Liver (tissue), 3 donors: ENCODE data around the gene PPP4R4.
A peak's percentile ranks its signal among the peaks of the same experiment; 100 is the strongest.

Experiments used
- ATF3 ChIP-seq: IDR thresholded peaks from 2 replicates; pipeline ENCODE4 v1.6.1; 2016; ENCODE audit warnings: antibody characterized with exemption
- CTCF ChIP-seq: fragments of 150-350 bp; IDR thresholded peaks from 2 replicates; pipeline ENCODE4 v1.5.1; 2017; ENCODE audit warnings: improper control_type of control experiment, low read depth, low read length; ENCODE audit not compliant: missing input control
- GABPA ChIP-seq, 2 donors: IDR thresholded peaks in 1 of 2; conservative IDR thresholded peaks in 1 of 2; 2 replicates each; pipeline ENCODE4 v1.6.1; 2016; ENCODE audit warnings: antibody characterized with exemption in 2 of 2, mild to moderate bottlenecking in 1 of 2, moderate library complexity in 1 of 2
- JUND ChIP-seq, 2 donors: IDR thresholded peaks; 2 replicates each; pipeline ENCODE4 v1.6.1; 2016; ENCODE audit warnings: antibody characterized with exemption in 2 of 2
- RAD21 ChIP-seq, 2 donors: IDR thresholded peaks; 2 replicates each; pipeline ENCODE4 v1.6.1; 2016; ENCODE audit warnings: antibody characterized with exemption in 2 of 2, mild to moderate bottlenecking in 2 of 2
- REST ChIP-seq: IDR thresholded peaks from 2 replicates; pipeline ENCODE4 v1.6.1; 2016; ENCODE audit warnings: antibody characterized with exemption, mild to moderate bottlenecking
- RXRA ChIP-seq, 2 donors: IDR thresholded peaks; 2 replicates each; pipeline ENCODE4 v1.6.1; 2017 to 2018; ENCODE audit warnings: antibody characterized with exemption in 2 of 2, mild to moderate bottlenecking in 1 of 2
- SP1 ChIP-seq: IDR thresholded peaks from 2 replicates; pipeline ENCODE4 v1.6.1; 2018; ENCODE audit warnings: antibody characterized with exemption, mild to moderate bottlenecking
- TAF1 ChIP-seq: conservative IDR thresholded peaks from 2 replicates; pipeline ENCODE4 v1.6.1; 2016; ENCODE audit warnings: antibody characterized with exemption, mild to moderate bottlenecking
- YY1 ChIP-seq: IDR thresholded peaks from 2 replicates; pipeline ENCODE4 v1.6.1; 2016; ENCODE audit warnings: antibody characterized with exemption, mild to moderate bottlenecking
- TF ChIP-seq, protein P1 (sequence below): IDR thresholded peaks from 2 replicates; pipeline ENCODE4 v1.6.1; 2016; ENCODE audit warnings: antibody characterized with exemption
- donor health status: healthy.
- donor health status: healthy.

GRCh38 chr14:94292872-94293577 lies 118.9 kb downstream of the PPP4R4 start, which contains the start of gene SERPINA10:
- TF ChIP-seq CTCF: no peak
- no peak for TF ChIP-seq ATF3
- peak; percentile 98 for TF ChIP-seq TAF1
- peak; percentile 94 for TF ChIP-seq REST
- TF ChIP-seq, protein P1, sequence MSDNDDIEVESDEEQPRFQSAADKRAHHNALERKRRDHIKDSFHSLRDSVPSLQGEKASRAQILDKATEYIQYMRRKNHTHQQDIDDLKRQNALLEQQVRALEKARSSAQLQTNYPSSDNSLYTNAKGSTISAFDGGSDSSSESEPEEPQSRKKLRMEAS: peak; percentile 88
- TF ChIP-seq JUND (IDR thresholded peaks at IDR 0.05): peak; percentile 46 to 87
- TF ChIP-seq YY1: peak; percentile 95
- peak; percentile 50 for TF ChIP-seq RAD21 (IDR thresholded peaks at IDR 0.05)
- peak; percentile 97 for TF ChIP-seq SP1
- TF ChIP-seq GABPA (IDR thresholded peaks at IDR 0.05 in 1 of 2, conservative IDR thresholded peaks at IDR 0.05 in 1 of 2): peak in 1 of 2 donors; percentile 20
- peak; percentile 67 to 91 for TF ChIP-seq RXRA (IDR thresholded peaks at IDR 0.05)
